GM10248 (cell line): ENCODE results near the gene CTSK.

Experiments
- CTCF ChIA-PET: fragments of 300-600 bp; sonication (Branson Sonifier 250); formaldehyde crosslinking; extraction: SDS; loops from one replicate; lab custom pipeline; 2021; ENCODE audit warnings: antibody characterized with exemption; lab: Yijun Ruan, JAX
- POLR2A ChIA-PET: fragments of 350-650 bp; sonication (Branson Sonifier 250); formaldehyde crosslinking; extraction: SDS; loops from one replicate; lab custom pipeline; 2020; ENCODE audit warnings: antibody characterized with exemption; lab: Yijun Ruan, JAX
- DNase-seq: peaks from one replicate; pipeline ENCODE4 v3.0.0; 2012; ENCODE audit errors: extremely low spot score
- TF ChIP-seq, protein P1 (sequence below): IDR thresholded peaks from 2 replicates; pipeline ENCODE4 v1.5.1; 2012; ENCODE audit warnings: mild to moderate bottlenecking, low read depth; ENCODE audit errors: extremely low read depth, missing control alignments, control extremely low read depth

CTSK gene

DNA sequence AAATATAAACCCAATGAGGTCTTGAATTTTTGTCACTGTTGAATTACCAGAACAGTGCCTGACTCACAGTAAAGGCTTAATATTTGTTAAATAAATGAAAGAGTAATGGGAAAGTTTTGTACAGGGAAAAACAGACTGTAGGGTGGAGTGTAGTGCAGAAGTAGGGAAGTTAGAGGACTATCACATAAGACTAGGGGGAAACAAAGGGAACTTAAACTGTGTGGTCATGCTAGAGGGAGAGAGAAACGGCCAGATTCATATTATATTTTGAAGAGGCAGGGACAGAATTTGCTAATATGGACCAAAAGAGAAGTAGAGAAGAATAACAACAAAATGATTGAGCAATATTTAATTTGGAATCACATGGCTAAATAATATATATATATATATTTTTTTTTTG is 14.8 kb downstream of the CTSK start:
- DNase-seq: no peak
- CTCF ChIA-PET: no interaction called here
- TF ChIP-seq, protein P1, sequence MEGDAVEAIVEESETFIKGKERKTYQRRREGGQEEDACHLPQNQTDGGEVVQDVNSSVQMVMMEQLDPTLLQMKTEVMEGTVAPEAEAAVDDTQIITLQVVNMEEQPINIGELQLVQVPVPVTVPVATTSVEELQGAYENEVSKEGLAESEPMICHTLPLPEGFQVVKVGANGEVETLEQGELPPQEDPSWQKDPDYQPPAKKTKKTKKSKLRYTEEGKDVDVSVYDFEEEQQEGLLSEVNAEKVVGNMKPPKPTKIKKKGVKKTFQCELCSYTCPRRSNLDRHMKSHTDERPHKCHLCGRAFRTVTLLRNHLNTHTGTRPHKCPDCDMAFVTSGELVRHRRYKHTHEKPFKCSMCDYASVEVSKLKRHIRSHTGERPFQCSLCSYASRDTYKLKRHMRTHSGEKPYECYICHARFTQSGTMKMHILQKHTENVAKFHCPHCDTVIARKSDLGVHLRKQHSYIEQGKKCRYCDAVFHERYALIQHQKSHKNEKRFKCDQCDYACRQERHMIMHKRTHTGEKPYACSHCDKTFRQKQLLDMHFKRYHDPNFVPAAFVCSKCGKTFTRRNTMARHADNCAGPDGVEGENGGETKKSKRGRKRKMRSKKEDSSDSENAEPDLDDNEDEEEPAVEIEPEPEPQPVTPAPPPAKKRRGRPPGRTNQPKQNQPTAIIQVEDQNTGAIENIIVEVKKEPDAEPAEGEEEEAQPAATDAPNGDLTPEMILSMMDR: no peak
- POLR2A ChIA-PET: no interaction called here

DNA sequence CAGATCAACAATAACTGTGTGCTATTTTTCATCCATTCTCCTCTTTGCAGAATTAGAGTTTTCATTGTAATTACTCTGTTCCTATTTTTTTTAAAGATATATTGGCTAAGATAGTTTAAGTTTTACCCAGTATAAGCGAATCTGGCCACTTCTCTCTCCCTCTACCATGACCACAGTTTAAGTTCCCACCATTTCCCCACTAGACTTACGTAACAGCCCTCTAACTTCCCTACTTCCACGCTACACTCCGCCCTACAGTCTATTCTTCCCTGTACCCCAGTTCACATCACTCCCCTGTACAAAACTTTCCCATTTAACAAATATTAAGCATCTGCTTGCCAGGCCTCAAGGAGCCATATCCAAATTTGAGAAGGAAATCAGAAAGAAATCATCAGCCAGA is 16.5 kb downstream of the CTSK start:
- TF ChIP-seq, protein P1: no peak
- no peak for DNase-seq
- POLR2A ChIA-PET: no interaction called here
- CTCF ChIA-PET: no interaction called here

DNA sequence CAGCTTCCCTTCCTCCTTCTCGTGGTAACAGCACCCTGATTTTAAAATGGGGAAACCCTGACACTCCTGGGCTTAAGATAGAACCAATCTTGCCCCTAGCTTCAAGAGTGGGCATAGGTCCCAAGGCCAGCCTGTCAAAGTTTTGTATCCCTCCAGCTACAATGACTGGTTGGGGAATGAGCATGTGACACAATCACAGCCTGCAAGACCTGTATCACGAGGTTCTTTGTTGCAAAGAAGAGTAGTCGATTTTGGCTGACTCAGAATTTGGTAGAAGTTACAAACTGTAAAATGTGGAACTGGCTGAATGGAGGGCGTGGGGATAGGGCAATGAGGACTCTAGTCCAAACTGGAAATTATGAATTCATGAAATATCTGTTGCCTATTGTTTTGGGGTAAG is 18.7 kb downstream of the CTSK start:
- no peak for DNase-seq
- TF ChIP-seq, protein P1: no peak
- ChIA-PET POLR2A (interaction anchor here (0.7 kb wide), 1 partner anchor 20 kb away, joined by 3 read pairs; no protein-coding TSS in a partner anchor), CTCF (interaction anchor here (1.1 to 1.5 kb wide), 3 partner anchors 9 to 56 kb away, joined by 3 to 4 read pairs (median 3); no protein-coding TSS in a partner anchor)

DNA sequence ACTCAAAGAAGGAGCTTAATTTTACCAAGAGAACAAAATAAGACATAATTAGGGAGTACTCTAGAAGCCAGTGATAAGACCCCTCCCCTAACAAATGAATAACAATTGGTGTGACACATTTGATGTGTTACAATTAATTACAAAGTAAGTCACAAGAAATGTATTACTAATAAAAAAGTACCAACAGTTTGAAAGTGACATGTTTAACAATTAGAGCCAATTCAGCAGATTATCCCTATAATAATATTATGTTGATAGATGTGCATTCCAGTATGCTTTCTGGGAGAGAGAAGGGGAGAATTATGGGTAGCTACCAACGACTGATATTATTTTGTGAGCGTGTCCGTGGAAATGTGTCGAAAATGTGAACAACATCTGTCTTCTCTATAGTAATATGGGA is 19.1 kb downstream of the CTSK start:
- TF ChIP-seq, protein P1: no peak
- no peak for DNase-seq
- ChIA-PET CTCF (interaction anchor here (1.1 to 1.7 kb wide), 4 partner anchors 8 to 56 kb away, joined by 3 to 6 read pairs (median 4); no protein-coding TSS in a partner anchor), POLR2A (no interaction called here)

DNA sequence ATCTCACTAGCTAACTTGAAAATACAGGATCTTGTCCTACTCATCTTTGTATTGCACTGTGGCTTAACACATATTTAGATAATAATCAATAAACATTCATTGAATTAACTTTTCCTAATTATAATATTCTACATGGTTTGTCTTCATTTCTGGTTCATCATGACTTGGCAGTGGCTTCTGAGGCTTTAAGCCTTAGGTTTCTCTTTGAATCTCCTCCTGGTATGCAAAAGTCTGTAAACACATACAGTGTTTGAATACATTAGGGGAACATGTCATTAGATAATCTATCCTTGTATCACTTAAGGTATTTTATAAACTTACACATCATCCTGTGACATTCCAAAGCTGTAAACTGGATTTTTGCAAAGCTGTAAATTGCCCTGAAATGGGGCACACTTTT is 20.6 kb downstream of the CTSK start:
- ChIA-PET POLR2A (interaction anchor here (0.6 kb wide), 1 partner anchor 98 kb away, joined by 4 read pairs; no protein-coding TSS in a partner anchor), CTCF (interaction anchor here (1.0 to 1.7 kb wide), 3 partner anchors 10 to 20 kb away, joined by 3 to 6 read pairs (median 4); partner anchors contain the start of gene CTSK)
- TF ChIP-seq, protein P1: no peak
- no peak for DNase-seq

DNA sequence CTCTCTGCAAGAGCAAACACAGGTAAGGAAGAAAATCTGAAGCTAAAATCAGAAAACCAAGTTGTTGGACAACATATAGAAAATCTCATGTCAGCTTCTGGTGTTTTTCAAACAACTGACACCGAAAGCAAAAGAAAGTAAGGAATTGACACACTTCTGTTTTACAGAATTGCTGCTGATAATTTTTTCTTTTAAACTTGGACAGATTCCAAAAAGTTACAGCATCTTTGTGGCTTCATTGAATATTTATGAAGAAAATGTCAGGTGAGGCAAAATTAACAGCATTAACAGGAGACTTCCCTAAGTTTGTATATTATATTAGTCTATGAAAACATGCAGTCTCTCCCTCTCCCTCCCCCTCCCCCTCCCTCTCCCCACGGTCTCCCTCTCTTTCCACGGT is 27.6 kb downstream of the CTSK start:
- ChIA-PET POLR2A (no interaction called here), CTCF (interaction anchor here (0.9 kb wide), 1 partner anchor 8 kb away, joined by 3 read pairs; no protein-coding TSS in a partner anchor)
- no peak for DNase-seq
- TF ChIP-seq, protein P1: no peak
